Activated CD4-positive, alpha-beta T cell treated with anti-CD3 and anti-CD28 coated beads, Interleukin-2, amount 50 U/mL, for 48 hours (primary cell): ENCODE results near the gene CLIC5.

Experiments
- DNase-seq, 2 experiments: peaks; one replicate each; pipeline ENCODE4 v3.0.0-alpha.2; 2020

The CLIC5 gene

GRCh38 chr6:45923831-45924391 is 91.7 kb downstream of the CLIC5 start:
- DNase-seq: peak; percentile 61 to 74

GRCh38 chr6:45922728-45923351 is 92.8 kb downstream of the CLIC5 start:
- peak; percentile 69 to 78 for DNase-seq

GRCh38 chr6:45921691-45922281 is 93.9 kb downstream of the CLIC5 start:
- peak in 1 of 2 experiments; percentile 20 for DNase-seq

DNA sequence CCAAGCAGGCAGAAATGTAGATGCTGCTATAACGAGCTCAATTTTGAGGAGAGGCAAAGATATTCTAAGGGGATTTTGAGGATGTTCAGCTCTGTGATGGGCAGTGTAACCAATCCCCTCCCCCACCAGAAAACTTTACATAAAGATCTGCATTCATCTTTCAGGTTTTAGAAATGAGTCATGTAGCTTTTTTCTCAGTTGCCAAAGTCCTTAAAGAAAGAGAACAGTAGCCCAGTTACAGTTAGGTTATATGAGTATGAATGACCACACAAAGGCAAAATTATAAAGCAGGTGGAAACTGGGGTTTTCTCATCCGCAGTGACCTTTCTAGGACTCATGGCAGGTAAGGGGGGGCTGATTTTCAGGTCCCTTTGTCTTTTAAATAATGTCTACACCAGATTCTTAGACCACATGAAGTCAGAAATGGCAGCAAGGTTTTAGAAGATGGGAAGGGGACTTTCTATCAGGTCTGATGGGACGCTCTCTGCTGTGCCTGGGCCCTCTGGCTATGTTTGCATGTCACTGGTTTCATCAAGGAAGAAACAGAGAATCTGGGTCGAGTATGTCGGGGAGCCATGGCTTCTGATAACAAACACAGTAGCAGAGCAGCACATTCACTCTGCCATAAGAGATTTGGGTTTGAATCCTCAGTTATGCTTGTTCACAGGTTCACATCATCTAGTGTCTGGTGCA is 94.7 kb downstream of the CLIC5 start:
- peak; percentile 11 to 27 for DNase-seq

- no peak for DNase-seq
Measured at GRCh38 chr6:45917439-45917838, 98.2 kb downstream of the CLIC5 start.

DNA sequence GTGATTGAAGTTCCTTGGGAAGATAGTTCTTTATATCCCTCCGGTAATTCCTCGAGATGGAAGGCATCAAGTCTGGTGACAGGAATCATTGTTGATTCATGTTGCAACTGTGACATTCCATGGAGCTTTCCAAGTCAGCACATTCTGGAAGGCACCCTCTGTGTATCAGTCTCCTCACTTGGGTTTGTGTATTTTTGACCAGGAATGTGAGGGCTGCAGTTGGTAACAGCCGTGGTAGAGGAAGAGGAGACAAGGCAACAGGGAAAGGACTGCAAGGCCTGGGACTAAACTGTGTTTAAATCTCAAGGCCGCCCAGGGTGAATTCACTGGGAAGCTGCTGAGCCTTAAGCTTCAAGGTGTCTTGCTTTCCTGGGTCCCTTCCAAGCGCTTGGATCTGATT is 99.0 kb downstream of the CLIC5 start:
- DNase-seq: no peak

DNA sequence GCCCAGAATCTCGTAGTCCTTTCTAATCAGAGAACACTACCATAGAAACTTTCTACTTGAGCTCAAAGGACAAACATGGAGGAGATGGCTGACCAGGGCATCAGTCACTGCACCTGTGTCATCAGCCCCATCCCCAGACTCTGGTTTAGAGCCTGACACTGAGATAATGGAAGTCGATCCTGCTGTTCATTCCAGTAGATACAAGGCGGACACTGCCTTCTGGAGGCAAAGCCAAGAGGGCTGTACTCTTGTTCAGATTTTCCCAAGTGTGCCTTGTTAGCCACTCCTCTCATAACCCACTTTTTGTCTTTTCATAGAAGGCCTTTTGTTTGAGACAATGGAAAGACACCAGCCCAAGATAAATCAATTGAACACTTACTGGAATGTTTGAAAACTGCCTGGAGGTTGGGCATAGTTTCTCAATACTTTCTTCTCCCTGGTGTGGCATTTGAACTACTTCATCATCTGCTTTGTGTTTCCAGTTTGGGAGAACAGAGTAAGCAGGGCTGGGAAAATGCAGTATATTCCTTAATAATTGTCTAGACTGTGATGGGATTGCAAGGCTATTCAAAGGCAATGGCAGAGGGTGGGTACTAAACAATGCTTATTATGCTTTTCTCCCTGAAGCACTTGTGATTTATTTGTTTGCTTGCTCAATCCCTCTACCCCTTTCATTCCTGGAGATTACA is 99.7 kb downstream of the CLIC5 start:
- no peak for DNase-seq

DNA sequence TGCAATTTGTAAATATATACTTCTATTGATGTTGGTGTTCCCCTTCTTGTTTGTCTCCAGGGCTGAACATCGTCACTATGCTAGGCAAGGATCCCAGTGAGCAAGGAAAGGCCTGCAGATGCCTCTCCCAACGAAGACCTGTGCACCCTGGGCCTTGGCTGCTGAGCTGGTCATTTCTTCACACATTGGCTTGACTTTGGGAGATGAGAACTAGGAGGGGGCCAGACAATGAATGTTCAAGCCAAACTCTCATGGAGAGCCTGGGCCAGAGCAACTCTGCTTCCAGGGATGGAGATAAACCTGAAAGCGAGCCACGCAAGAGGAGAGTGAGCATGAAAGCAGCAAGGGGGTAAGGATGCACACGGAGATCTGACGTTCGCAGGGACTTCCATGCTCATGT is 104.0 kb downstream of the CLIC5 start:
- no peak for DNase-seq

DNA sequence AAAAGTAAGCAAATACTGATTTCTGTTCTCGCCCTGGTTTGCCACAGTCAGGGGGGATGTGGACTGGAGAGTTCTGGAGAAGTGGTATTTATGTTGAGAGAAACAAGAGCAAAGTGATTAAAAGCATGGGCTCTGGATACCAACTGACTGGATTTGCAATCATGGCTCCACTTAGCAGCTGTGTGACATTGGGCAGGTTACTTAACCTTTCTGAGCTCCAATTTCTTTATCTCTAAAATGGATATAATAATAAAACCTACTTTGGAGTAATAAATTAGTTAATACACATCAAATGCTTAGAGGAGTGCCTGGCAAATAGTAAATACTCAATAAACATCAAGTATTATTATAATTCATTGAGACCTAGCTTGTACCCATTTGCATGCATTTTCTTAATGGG is 111.7 kb downstream of the CLIC5 start:
- no peak for DNase-seq

GRCh38 chr6:45902984-45903383 is 112.7 kb downstream of the CLIC5 start:
- DNase-seq: no peak

DNA sequence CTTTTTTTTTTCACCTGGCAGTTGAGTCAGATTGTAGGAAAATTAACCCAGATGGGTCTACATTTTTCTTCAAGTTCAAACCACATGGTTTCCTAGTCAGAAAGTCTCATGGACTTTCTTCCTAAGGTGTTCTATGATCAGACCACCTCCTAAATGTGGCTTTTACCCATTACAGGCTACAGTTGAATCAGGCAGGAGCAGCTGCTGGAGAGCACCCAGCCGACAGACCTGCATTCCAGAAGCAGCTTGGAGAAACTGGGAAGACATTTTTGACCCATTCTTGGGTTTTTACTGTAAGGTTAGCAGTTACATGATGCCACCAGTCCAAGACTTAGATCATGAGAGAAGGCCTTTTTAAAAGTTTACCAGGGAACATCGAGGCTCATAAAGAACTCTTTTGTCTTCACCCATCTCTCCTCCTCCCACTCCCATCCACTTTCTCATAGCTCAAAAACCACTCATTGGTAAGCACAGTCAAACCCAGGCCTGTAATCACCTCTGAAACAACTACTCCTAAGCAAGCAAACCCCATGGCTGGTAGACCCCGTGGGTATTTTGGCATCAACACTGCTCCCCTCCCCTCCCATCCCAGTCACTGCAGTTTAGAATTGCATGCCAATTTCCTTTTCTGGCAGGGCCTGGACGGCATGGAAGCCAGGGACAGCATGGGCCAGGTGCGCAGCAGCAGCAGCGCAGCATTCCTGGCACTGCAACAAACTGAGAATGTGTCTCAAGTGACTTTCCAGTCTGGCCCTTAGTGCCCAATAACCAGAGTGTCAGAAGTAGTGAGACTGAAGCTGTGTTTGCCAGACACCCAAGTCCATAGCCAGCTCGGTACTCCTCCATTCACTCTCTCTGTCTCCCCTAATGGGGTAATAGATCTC is 113.7 kb downstream of the CLIC5 start:
- DNase-seq: no peak

GRCh38 chr6:45900808-45901752 is 114.6 kb downstream of the CLIC5 start:
- no peak for DNase-seq

DNA sequence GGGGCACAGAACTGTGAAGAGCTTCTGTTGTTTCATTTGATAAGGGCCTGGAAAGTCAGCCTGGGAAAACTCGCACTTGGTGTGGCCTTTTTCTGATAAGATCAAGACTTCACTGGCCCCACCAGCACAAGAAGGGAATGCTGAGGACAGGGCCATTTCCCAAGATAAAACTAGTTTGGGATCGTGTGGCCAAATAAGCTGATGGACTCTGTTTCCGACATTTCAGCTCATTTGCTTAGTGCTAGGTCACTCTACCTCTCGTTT is 116.0 kb downstream of the CLIC5 start:
- no peak for DNase-seq

- no peak for DNase-seq
Measured at GRCh38 chr6:45898941-45899682, 116.5 kb downstream of the CLIC5 start.

DNA sequence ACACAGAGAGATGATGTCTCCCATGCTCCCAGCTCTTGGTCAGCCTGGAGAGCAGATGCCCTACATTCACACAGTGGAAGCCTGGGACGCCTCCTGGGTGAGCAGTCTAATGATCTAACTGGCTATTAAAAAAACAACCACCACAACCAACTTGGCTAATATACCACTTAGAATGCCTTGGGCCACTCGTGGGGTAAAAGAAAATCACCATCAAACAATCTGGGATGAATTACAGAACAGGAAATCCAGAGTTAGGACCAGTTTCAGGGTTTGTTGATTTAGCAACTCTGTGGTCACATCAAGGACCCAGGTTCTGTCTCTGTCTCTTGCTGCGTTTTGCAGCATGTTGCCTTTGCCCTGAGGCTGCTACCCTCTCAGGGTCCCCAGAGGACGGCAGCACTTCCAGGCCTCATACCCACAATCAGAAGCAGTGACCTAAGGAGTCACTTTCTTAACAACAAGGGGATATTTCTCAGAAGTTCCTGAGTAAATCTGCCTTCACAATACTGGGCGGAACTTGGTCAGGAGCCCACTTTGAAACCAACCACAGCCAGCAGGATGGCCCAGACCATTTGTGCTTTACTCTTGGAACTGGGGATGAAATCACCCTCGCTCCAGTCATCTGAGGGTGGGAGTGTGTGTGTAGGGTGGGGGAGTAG is 118.7 kb downstream of the CLIC5 start:
- DNase-seq: no peak

- no peak for DNase-seq
Measured at GRCh38 chr6:45895569-45895968, 120.1 kb downstream of the CLIC5 start.

GRCh38 chr6:45892696-45893245 is 122.9 kb downstream of the CLIC5 start:
- no peak for DNase-seq

DNA sequence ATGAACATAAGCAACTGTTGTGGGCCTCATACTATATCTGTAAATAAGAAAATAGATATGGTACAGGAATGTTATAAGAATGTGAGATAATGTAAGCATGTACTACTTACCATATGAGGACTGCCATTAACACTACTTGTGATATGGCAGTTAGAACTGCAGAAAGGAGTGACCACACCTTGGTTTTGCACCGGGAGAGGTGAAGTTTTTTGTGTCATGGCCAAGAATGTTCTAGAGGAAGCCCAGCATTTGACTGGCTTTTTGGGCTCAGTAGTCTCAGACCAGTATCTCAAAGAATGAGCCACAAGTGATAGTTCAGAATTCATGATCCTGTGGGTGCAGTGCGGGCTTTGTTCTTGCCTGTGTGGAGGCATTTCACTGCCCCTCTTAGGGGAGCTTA is 123.5 kb downstream of the CLIC5 start:
- no peak for DNase-seq

GRCh38 chr6:45886776-45887175 is 128.9 kb downstream of the CLIC5 start:
- no peak for DNase-seq

DNA sequence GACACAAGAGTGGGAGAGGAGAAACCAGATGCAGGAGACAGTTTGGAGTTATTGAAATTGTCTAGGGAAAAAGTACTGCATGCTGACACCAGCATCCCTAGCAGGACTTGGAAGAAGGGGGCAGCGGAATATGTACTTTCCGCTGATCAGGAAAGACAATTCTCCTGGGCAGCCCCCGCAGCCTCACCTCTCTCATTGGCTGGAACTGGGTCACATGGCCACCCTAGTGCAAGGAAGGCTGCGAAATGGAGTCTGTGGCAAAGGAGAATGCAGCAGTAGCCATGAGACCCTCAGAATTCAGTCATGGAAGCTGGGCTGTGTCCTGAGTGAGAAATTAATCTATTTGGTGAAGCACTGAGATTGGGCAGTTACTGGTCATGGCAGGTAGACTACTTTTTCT is 131.3 kb downstream of the CLIC5 start:
- no peak for DNase-seq
